Fibroblast of the aortic adventitia (primary cell): ENCODE results near the gene GRIA1. TPM values are rescaled to one million over a fixed set of nuclear protein-coding genes. Genes with fewer than 3 reads are reported as not detected.
A peak's percentile ranks its signal among the peaks of the same experiment; 100 is the strongest.

ENCODE experiments used
- DNase-seq: peaks from one replicate; pipeline ENCODE4 v3.0.0-alpha.2; 2010; ENCODE audit warnings: low read depth
- H3K4me3 ChIP-seq: 2 replicates; pipeline ENCODE4 v1.5.1; 2011; ENCODE audit warnings: low read depth, mild to moderate bottlenecking, control low read depth, low read length, moderate library complexity
- total RNA-seq: library from RNA; depleted of rRNA; stranded (reverse); fragments of >200 nt; gene quantifications from 2 replicates; pipeline ENCODE4 v1.2.3, GENCODE V29; 2012; ENCODE audit warnings: low replicate concordance
- TF ChIP-seq, protein P1 (sequence below): IDR thresholded peaks from 2 replicates; pipeline ENCODE4 v1.5.1; 2011; ENCODE audit warnings: mild to moderate bottlenecking, low read length, control low read depth, inconsistent platforms; ENCODE audit not compliant: insufficient read depth

GRIA1 gene
- total RNA-seq, 1 donor, result 1.2 TPM

DNA sequence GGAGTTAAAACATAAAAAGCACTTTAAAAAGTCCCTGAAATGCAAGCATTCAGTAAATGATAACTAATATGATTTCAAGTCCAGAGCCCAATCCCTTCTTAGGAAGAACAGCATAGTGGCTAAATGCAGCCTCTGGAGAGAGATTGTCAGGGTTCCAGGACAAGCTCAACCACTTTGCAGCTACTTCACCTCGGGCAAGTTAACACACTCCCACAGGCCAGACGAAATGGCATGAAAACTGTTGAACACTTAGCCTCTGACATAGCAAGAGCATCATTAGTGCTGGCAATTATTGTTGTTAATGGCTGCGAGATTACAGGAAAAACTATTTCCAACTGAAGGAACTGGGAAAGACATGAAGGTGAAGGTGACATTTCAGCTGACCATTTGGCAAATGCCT, 205.8 kb downstream of the GRIA1 start:
- TF ChIP-seq, protein P1, sequence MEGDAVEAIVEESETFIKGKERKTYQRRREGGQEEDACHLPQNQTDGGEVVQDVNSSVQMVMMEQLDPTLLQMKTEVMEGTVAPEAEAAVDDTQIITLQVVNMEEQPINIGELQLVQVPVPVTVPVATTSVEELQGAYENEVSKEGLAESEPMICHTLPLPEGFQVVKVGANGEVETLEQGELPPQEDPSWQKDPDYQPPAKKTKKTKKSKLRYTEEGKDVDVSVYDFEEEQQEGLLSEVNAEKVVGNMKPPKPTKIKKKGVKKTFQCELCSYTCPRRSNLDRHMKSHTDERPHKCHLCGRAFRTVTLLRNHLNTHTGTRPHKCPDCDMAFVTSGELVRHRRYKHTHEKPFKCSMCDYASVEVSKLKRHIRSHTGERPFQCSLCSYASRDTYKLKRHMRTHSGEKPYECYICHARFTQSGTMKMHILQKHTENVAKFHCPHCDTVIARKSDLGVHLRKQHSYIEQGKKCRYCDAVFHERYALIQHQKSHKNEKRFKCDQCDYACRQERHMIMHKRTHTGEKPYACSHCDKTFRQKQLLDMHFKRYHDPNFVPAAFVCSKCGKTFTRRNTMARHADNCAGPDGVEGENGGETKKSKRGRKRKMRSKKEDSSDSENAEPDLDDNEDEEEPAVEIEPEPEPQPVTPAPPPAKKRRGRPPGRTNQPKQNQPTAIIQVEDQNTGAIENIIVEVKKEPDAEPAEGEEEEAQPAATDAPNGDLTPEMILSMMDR, result no peak
- DNase-seq, result no peak
- no peak overlapping the region for H3K4me3 ChIP-seq

DNA sequence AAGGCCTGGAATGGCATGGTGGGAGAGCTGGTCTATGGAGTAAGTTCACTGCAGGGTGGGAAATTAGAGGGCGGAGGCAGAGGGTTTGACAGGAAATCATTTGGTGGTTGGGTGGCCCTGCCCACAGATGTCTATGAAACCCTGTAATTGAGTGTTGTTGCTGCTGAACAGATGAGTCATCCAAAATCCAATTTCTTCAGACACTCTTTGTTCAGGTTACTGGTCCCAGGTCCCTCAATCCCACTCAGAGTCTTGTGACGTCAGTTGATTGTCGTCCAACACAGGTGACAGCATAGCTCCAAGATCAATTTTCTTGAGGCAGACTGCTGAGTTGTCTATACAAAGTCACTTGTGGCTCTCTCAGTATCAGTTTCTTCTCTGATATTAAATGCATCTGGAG, 208.6 kb downstream of the GRIA1 start:
- no peak for DNase-seq
- no peak overlapping the region for H3K4me3 ChIP-seq
- TF ChIP-seq, protein P1, result no peak

DNA sequence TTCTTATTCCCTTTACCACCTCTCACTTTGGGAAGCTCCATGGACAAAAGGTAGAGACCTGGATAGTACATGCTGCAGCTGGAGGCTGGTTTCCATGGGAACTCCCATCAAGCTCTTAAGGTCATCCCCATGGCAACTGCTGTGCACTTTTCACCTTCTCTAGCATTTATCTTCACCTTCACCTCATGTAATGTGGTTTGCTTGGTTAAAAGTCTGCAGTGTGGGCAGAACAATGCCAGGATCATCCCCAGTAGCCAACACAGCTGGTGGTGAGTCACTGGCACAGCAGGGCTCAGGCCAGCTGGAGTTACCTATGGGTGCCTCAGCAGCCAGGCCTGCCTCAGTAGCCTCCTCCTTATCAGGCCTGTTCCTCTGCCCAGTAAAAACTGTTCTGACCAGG, 210.5 kb downstream of the GRIA1 start:
- TF ChIP-seq, protein P1, result no peak
- DNase-seq, result no peak
- no peak overlapping the region for H3K4me3 ChIP-seq

DNA sequence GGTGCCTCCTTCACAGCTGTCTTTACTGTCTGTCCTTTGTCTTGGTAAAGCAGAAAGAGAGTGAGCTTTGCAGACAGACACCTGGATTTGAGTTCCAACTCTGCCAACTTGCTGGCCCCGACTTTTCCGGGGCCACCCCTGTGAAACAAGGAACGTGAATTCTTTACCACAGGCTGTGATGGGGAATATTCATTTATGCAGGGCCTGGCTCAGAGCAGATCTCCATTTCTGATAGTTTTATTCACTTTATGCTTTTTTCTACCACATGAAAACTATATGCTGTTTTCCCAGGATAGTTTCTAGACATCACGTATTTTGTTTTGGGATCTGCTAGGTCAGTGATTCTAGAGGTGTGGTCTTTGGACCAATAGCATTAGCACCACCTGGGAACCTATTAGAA, 211.8 kb downstream of the GRIA1 start:
- TF ChIP-seq, protein P1, result no peak
- DNase-seq, result no peak
- H3K4me3 ChIP-seq, result no peak overlapping the region

DNA sequence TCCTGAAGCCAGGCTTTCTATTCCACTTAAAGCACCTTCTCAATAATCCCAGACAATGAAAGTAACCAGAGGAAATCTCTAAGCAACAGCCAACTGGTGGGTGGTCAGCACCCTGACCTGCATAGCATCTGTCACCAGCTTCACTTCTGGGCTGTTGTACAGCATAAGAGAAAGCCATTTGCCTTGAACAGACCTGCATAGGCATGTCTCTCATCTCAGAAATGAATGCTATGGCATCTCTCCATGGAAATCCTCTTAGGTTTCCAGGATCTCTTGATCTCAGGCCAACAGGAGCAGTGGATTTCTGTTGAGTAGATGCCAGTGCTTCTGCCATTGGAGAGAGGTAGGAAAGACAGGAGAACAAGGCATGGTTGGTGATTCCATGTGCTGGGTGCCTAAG, 213.6 kb downstream of the GRIA1 start:
- DNase-seq, result no peak
- TF ChIP-seq, protein P1, result no peak
- H3K4me3 ChIP-seq, result no peak overlapping the region

DNA sequence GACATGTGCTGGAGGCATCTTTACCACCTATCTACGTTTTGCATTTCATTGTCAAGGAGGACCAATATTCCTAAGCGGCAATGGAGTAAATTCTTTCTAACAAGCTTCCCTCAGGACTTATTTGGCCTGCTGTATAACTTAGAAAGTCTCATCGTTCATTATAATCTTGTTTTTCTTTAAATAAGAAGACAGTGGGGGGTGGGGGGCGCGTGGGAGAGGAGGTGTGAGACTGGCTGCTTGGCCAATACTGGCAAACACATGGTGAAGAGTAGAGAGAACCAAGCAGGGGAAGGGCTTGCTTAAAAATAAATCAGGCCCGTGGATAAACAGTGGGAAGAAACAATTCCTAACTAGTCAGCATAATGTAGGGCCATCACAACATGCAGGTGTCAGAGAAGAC, 217.2 kb downstream of the GRIA1 start:
- TF ChIP-seq, protein P1, result no peak

DNA sequence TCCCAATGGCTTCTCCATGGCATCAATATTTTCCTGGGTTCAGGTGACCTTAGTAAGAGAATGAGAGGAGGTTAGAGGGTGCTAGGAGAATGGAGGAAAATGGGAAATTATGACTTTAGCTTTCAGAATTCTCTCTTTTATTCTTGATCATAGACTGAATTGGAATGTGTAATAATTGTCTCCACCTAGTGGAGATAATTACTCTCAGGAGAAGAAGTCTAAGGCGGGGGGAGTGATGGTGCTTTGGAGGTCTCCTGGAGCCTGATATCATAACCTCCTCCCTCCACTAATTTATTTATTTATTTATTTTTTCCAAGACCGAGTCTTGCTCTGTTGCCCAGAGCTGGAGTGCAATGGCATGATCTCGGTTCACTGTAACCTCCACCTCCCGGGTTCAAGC, 221.3 kb downstream of the GRIA1 start:
- TF ChIP-seq, protein P1, result peak; percentile 35
- H3K4me3 ChIP-seq, result no peak overlapping the region
- peak; percentile 22 for DNase-seq

More for the DNA sequence above, 217.2 kb downstream of the GRIA1 start:
- H3K4me3 ChIP-seq, result no peak overlapping the region
- DNase-seq, result no peak
